Measurements from ENCODE around the gene MYO7B. TPM values are rescaled to one million over a fixed set of nuclear protein-coding genes. Genes with fewer than 3 reads are reported as not detected.
A peak's percentile ranks its signal among the peaks of the same experiment; 100 is the strongest.

MYO7B gene
- total RNA-seq, 3 donors from 2014 or later = 0.32 to 2.3 TPM; not detected in 1

- TF ChIP-seq POLR2A (IDR thresholded peaks at IDR 0.05) (no peak), POLR2AphosphoS5 (IDR thresholded peaks at IDR 0.05) (no peak), CTCF (IDR thresholded peaks at IDR 0.05) (no peak)
- intact Hi-C loops (cut with DNase I; ENCODE audit: low total_unique reads) = no loop called here
- H3K9me3 ChIP-seq = no peaks in the 10 kb centered on the region
- DNase-seq (ENCODE audit: low spot score in 2 of 2) = no peak
- H3K4me1 ChIP-seq = peaks cover 0 to 7% of the 10 kb centered on the region in 2 donors
- H3K27ac ChIP-seq = no peak overlapping the region
- no peaks in the 10 kb centered on the region for H3K36me3 ChIP-seq
- no peaks in the 10 kb centered on the region for H3K27me3 ChIP-seq
- H3K4me3 ChIP-seq = no peak overlapping the region
These were observed 32.0 kb upstream of the MYO7B start for GRCh38 chr2:127503491-127503890.

DNA sequence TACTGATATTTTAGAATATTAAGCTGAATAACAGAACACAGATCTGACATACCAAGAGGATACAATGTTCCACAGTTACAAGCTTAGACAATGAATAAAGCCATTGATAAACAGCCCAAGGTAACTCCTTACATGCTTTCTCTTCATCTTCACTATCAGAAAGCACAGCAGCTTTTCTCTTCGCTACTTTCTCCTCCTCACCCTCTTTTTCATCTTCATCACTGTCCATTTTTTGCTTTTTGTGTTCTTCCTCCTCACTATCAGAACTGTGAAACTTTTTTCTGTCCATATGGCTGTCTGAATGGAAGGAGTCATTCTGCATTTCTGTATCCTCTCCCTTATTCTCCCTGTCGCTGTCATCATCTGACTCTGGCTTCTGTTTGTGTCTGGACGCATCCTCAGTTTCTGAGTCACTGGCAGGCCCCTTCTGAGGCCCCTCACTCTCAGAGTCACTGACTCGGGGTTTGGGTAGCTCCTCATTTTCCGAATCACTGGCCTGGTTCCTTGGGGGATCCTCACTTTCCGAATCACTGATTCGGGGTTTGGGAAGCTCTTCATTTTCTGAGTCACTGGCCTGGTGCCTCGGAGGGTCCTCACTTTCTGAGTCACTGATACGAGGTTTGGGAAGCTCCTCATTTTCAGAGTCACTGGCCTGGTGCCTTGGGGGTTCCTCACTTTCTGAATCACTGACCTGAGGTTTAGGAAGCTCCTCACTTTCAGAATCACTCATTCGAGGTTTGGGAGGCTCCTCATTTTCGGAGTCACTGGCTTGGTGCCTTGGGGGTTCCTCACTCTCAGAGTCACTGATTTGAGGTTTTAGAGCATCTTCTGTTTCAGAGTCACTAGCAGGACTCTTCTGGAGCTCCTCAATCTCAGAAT is 30.7 kb upstream of the MYO7B start:
- no peaks in the 10 kb centered on the region for H3K36me3 ChIP-seq

DNA sequence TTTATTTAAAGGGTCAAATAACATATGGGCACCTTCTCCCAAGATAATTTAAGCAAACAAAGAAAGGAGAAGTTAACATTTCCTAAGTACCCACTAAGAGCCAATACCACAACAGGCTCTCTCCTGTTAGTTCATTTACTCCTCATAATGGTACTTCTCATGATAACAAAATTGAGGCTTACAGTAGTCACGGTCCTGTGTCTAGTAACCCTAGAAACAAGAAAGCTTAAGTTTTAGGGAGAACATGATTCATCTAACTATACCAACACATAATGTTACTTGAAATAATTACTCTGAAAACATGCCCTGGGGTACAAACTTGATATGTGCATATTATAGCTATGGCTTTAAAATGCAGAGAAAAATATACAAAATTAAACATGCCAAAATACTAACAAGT is 29.0 kb upstream of the MYO7B start:
- Histone ChIP-seq H3K36me3 (no peaks in the 10 kb centered on the region), H3K9me3 (no peaks in the 10 kb centered on the region), H3K4me1 (peaks cover 0 to 7% of the 10 kb centered on the region in 2 donors), H3K27me3 (no peaks in the 10 kb centered on the region), H3K4me3 (no peak overlapping the region), H3K27ac (no peak overlapping the region)
- DNase-seq (ENCODE audit: low spot score in 2 of 2) = no peak
- intact Hi-C loops (cut with DNase I; ENCODE audit: low total_unique reads) = no loop called here
- no peak for TF ChIP-seq POLR2AphosphoS5 (IDR thresholded peaks at IDR 0.05)
- no peak for TF ChIP-seq CTCF (IDR thresholded peaks at IDR 0.05)
- no peak for TF ChIP-seq POLR2A (IDR thresholded peaks at IDR 0.05)

More for the DNA sequence above, 30.7 kb upstream of the MYO7B start:
- intact Hi-C loops (cut with DNase I; ENCODE audit: low total_unique reads) = no loop called here
- H3K27me3 ChIP-seq = no peaks in the 10 kb centered on the region
- no peaks in the 10 kb centered on the region for H3K9me3 ChIP-seq
- H3K4me3 ChIP-seq = no peak overlapping the region
- H3K4me1 ChIP-seq = peaks cover 0 to 7% of the 10 kb centered on the region in 2 donors
- no peak for DNase-seq (ENCODE audit: low spot score in 2 of 2)
- no peak overlapping the region for H3K27ac ChIP-seq
- TF ChIP-seq CTCF (IDR thresholded peaks at IDR 0.05) (no peak), POLR2A (IDR thresholded peaks at IDR 0.05) (no peak), POLR2AphosphoS5 (IDR thresholded peaks at IDR 0.05) (no peak)

GRCh38 chr2:127508023-127508630 is 27.4 kb upstream of the MYO7B start:
- intact Hi-C loops (cut with DNase I; ENCODE audit: low total_unique reads) = no loop called here
- TF ChIP-seq POLR2A (IDR thresholded peaks at IDR 0.05) (no peak), POLR2AphosphoS5 (IDR thresholded peaks at IDR 0.05) (no peak), CTCF (IDR thresholded peaks at IDR 0.05) (no peak)

DNA sequence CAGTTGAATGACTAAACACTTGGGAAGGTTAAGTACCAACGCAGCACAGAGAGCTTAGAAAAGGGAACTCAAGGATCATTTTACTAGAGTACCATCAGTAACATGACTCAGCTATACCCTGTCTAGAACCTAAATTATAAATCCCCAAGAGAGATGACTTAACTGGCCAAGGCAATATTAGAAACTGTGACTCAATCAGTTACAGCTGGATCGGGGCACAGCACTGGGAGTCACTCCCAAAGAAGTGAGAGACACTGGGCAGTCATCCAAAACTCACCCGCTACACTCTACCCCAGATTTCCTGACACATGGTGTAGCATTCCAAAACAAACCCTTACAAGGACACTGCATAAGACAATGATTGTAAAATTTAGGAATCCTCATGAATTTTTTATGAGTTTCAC is 26.9 kb upstream of the MYO7B start:
- DNase-seq (ENCODE audit: low spot score in 2 of 2) = no peak
- Histone ChIP-seq H3K4me3 (no peak overlapping the region), H3K9me3 (no peaks in the 10 kb centered on the region), H3K36me3 (no peaks in the 10 kb centered on the region), H3K27me3 (no peaks in the 10 kb centered on the region), H3K27ac (peak overlapping the region in 1 of 2 donors; percentile 29), H3K4me1 (peaks cover 0 to 7% of the 10 kb centered on the region in 2 donors)
- intact Hi-C loops (cut with DNase I; ENCODE audit: low total_unique reads) = no loop called here
- TF ChIP-seq POLR2A (IDR thresholded peaks at IDR 0.05) (no peak), CTCF (IDR thresholded peaks at IDR 0.05) (no peak), POLR2AphosphoS5 (IDR thresholded peaks at IDR 0.05) (no peak)

More at GRCh38 chr2:127508023-127508630, 27.4 kb upstream of the MYO7B start:
- no peak for DNase-seq (ENCODE audit: low spot score in 2 of 2)
- Histone ChIP-seq H3K4me3 (no peak overlapping the region), H3K36me3 (no peaks in the 10 kb centered on the region), H3K4me1 (peaks cover 0 to 7% of the 10 kb centered on the region in 2 donors), H3K27me3 (no peaks in the 10 kb centered on the region), H3K27ac (peak overlapping the region in 1 of 2 donors; percentile 29), H3K9me3 (no peaks in the 10 kb centered on the region)

Measured in breast epithelium (tissue), 4 donors.